Heart left ventricle (tissue), 16 donors: ENCODE results near the gene NFATC1. TPM values are rescaled to one million over a fixed set of nuclear protein-coding genes. Genes with fewer than 3 reads are reported as not detected.

ENCODE experiments used
- ATAC-seq, 4 donors: fragments of 200-7000 bp; cut with Tn5 transposase; one replicate each; pipeline ENCODE4 v1.9.1; 2020 to 2022; ENCODE audit warnings: moderate library complexity in 4 of 4, mild to moderate bottlenecking in 3 of 4, moderate number of reproducible peaks in 1 of 4
- DNase-seq, 5 donors: peaks; one replicate each; pipeline ENCODE4 v3.0.0-alpha.2; 2020
- H3K27ac ChIP-seq, 12 donors: fragments of 200-600 bp; sonication (generic) in 4 of 12; one replicate each; pipeline versions ENCODE4 v1.5.0 to v1.8.0; 2016 to 2022; ENCODE audit warnings: mild to moderate bottlenecking in 2 of 12
- H3K27me3 ChIP-seq, 9 donors: fragments of 200-600 bp; sonication (generic) in 2 of 9; one replicate each; pipeline versions ENCODE4 v1.5.1 to v1.8.0; 2016 to 2022; ENCODE audit warnings: mild to moderate bottlenecking in 3 of 9
- H3K36me3 ChIP-seq, 9 donors: fragments of 200-600 bp; sonication (generic) in 2 of 9; one replicate each; pipeline versions ENCODE4 v1.5.0 to v1.8.0; 2018 to 2022; ENCODE audit warnings: mild to moderate bottlenecking in 2 of 9
- H3K4me1 ChIP-seq, 12 donors: fragments of 200-600 bp; sonication (generic) in 4 of 12; one replicate each; pipeline versions ENCODE4 v1.5.0 to v1.8.0; 2016 to 2022; ENCODE audit warnings: mild to moderate bottlenecking in 3 of 12
- H3K4me3 ChIP-seq, 12 donors: fragments of 200-600 bp; sonication (generic) in 4 of 12; one replicate each; pipeline versions ENCODE4 v1.5.0 to v1.8.0; 2017 to 2022; ENCODE audit warnings: mild to moderate bottlenecking in 9 of 12, moderate library complexity in 4 of 12
- H3K9me3 ChIP-seq, 12 donors: fragments of 200-600 bp; sonication (generic) in 4 of 12; one replicate each; pipeline versions ENCODE4 v1.5.0 to v1.8.0; 2016 to 2022; ENCODE audit warnings: mild to moderate bottlenecking in 1 of 12
- CTCF ChIP-seq, 12 donors: fragments of 200-600 bp; sonication (generic) in 4 of 12; IDR thresholded peaks; one replicate each; pipeline versions ENCODE4 v1.5.0 to v1.8.0; 2018 to 2022; ENCODE audit warnings: antibody characterized with exemption in 12 of 12, mild to moderate bottlenecking in 5 of 12
- POLR2A ChIP-seq, 2 donors: fragments of 450-650 bp; IDR thresholded peaks; one replicate each; pipeline ENCODE4 v1.6.1; 2017; ENCODE audit warnings: antibody characterized with exemption in 2 of 2, mild to moderate bottlenecking in 2 of 2, moderate library complexity in 2 of 2
- WGBS, 4 donors: extraction: QIAGEN DNeasy Blood & Tissue Kit in 2 of 4; methylation state at CpG; one replicate each; pipeline versions ENCODE4 v1.1.5 to v1.1.7; 2013 to 2018; 5-methylcytosine and 5-hydroxymethylcytosine counted together
- intact Hi-C, 10 donors: fragments of 100-400 bp; cut with DNase I; formaldehyde crosslinking; loops; one replicate each; pipeline versions ENCODE4 v1.11.1 to v1.14.2; 2022
- polyA plus RNA-seq, 2 donors: library from polyadenylated mRNA; stranded (reverse); fragments of 200-250 nt; gene quantifications; one replicate each; pipeline ENCODE4 v1.2.3, GENCODE V29; 2013
- total RNA-seq, 9 donors: library from RNA; depleted of rRNA in 2 of 9; stranded (reverse); fragments of >200 nt in 2 of 9; fragmentation: NEBNext Ultra II Directional in 3 of 9; extraction: Animal tissue kit (Norgen Biotek cat#: 25700) in 3 of 9; gene quantifications; one replicate each; pipeline versions ENCODE4 v1.1.0 to v1.2.4, GENCODE V29; 2016 to 2023
- donor health status: ischemic (EF 13 %, LVEDD 7.1; RV severe dilation, severe dysfunction).
- donor health status: healthy with polysubstance abuse.
- donor health status: DM: no; HTN: yes; CAD: no.
- donor health status: DM: no; HTN: no; CAD: no.
- donor health status: ischemic (EF 25% LVEDD 6.9; RV normal size, moderate dysfunction).
- donor health status: ischemic (EF 25% LVEDD 5.7; RV mildly dilated, moderate dysfunction).
- donor health status: healthy.
- donor health status: DM: yes; HTN: yes; CAD: no.
- donor health status: ischemic (EF 35%, LVEDD 5.7; RV mildly dilated, moderate dysfunction).
- donor health status: nonischemic (EF 11% LVEDD 7.7; RV severe dilation, severe dysfunction).
- donor health status: DM: yes; HTN: yes; CAD: no.
- donor health status: PGD.
- donor health status: ischemic (EF 29% LVEDD 5.4; RV normal size, mild dysfunction).
- donor health status: nonischemic (EF 23%, LVEDD 6.1; RV moderate dilation, normal function).

The NFATC1 gene
- total and polyA plus RNA-seq, 11 donors = 6.5 to 26.7 (median 15.3) TPM

GRCh38 chr18:79411614-79412526 lies 16.1 kb downstream of the NFATC1 start:
- 71 to 74% (median 73%) methylated on average over 45 to 47 of the region's 47 CpGs for WGBS, 4 donors
- intact Hi-C loops = no loop called here
- ATAC-seq (peak in 1 of 4 donors; percentile 47), DNase-seq (peak in 2 of 5 donors; percentile 23 to 61)
- H3K36me3 ChIP-seq = peaks cover 0 to 53% (median 28%) of the 10 kb centered on the region in 9 donors
- H3K27ac ChIP-seq = no peak overlapping the region
- no peak overlapping the region for H3K4me3 ChIP-seq
- TF ChIP-seq POLR2A (IDR thresholded peaks at IDR 0.05) = no peak
- no peak for TF ChIP-seq CTCF (IDR thresholded peaks at IDR 0.05)
- H3K4me1 ChIP-seq = peaks cover 0 to 13% (median 0%) of the 10 kb centered on the region in 12 donors
- H3K27me3 ChIP-seq = no peaks in the 10 kb centered on the region
- H3K9me3 ChIP-seq = no peaks in the 10 kb centered on the region

DNA sequence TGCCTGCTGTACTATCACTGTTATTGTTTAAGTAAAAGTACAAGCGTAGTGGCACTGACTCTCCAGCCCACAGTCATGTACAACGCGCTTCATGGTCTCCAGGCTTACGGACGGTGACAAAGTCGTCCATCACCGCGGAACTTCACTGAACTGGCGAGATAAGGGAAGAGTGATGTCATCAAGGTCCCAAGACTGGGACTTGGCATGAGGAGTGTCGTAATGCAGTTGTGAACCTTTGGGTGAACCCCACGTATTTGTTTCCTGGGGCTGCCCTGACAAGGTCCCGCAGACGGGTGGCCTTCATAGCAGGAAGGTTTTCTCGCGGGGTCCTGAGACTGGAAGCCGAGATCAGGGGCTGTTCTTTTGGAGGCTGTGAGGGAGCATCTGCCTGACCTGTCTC lies 17.3 kb downstream of the NFATC1 start:
- intact Hi-C loops = no loop called here
- WGBS, 4 donors = 89 to 93% (median 91%) methylated on average over 16 of the region's 16 CpGs
- TF ChIP-seq CTCF (IDR thresholded peaks at IDR 0.05) (no peak), POLR2A (IDR thresholded peaks at IDR 0.05) (no peak)
- Histone ChIP-seq H3K27me3 (no peaks in the 10 kb centered on the region), H3K27ac (no peak overlapping the region), H3K4me3 (no peak overlapping the region), H3K36me3 (peaks cover 0 to 53% (median 28%) of the 10 kb centered on the region in 9 donors), H3K4me1 (peaks cover 0 to 13% (median 0%) of the 10 kb centered on the region in 12 donors), H3K9me3 (no peaks in the 10 kb centered on the region)
- DNase-seq (peak in 1 of 5 donors; percentile 46), ATAC-seq (no peak)

GRCh38 chr18:79413426-79413825 lies 17.7 kb downstream of the NFATC1 start:
- Histone ChIP-seq H3K36me3 (peaks cover 0 to 53% (median 28%) of the 10 kb centered on the region in 9 donors), H3K9me3 (no peaks in the 10 kb centered on the region), H3K27me3 (no peaks in the 10 kb centered on the region), H3K27ac (no peak overlapping the region), H3K4me3 (no peak overlapping the region), H3K4me1 (peaks cover 0 to 13% (median 0%) of the 10 kb centered on the region in 12 donors)
- DNase-seq (peak in 2 of 5 donors; percentile 16 to 48), ATAC-seq (no peak)
- no peak for TF ChIP-seq POLR2A (IDR thresholded peaks at IDR 0.05)
- no peak for TF ChIP-seq CTCF (IDR thresholded peaks at IDR 0.05)
- intact Hi-C loops = no loop called here
- 91 to 96% (median 95%) methylated on average over 7 to 16 of the region's 16 CpGs for WGBS, 4 donors

DNA sequence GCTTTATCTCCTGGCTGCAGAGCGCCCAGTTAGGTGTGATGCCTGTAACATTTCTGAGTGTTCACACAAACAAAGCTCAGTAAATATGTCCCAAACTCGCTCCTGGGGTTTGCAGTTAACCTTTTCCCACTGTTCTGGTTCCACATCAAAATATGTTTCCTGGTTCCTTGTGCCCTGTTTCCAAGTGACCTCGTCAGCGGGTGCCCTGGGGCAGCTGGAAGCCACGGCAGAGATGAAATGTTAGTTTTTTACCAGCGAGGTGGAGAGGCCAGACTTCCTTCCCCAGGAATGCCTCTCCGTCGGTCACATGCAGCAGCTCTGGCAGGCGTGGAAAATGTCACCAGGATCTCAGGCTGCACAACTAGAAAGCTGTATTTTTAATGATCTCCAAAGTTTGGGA lies 18.2 kb downstream of the NFATC1 start:
- intact Hi-C loops = no loop called here
- no peak for ATAC-seq
- Histone ChIP-seq H3K27me3 (no peaks in the 10 kb centered on the region), H3K4me3 (no peak overlapping the region), H3K36me3 (peaks cover 0 to 53% (median 29%) of the 10 kb centered on the region in 9 donors), H3K27ac (no peak overlapping the region), H3K9me3 (no peaks in the 10 kb centered on the region), H3K4me1 (peaks cover 0 to 13% (median 0%) of the 10 kb centered on the region in 12 donors)
- WGBS, 4 donors = 59 to 88% (median 74%) methylated on average over 9 of the region's 9 CpGs
- peak in 1 of 5 donors; percentile 44 for DNase-seq
- TF ChIP-seq CTCF (IDR thresholded peaks at IDR 0.05) (no peak), POLR2A (IDR thresholded peaks at IDR 0.05) (no peak)
